ENCODE results near the gene PRDX2.
A peak's percentile ranks its signal among the peaks of the same experiment; 100 is the strongest.

PRDX2 gene

DNA sequence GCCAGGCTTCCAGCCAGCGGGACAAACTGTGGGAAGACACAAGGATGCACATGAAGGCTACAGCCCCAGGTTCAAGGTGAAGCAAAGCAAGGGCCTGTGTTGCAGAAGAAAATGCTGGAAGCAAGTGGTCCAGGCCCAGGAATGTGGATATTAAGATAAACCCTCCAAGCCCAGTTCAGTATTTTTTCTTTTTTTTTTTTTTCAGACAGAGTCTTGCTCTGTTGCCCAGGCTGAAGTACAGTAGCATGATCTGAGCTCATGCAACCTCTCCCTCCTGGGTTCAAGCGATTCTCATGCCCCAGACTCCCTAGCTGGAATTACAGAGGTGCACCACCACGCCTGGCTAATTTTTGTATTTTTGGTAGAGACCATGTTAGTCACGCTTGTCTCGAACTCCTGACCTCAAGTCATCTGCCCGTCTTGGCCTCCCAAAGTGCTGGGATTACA, 4.4 kb downstream of the PRDX2 start:
- DNase-seq (ENCODE audit: low read depth), result no peak
- Histone ChIP-seq H3K27me3 (replicated peaks; ENCODE audit: control insufficient read depth, insufficient read depth, low read length) (no peaks in the 10 kb centered on the region), H3K36me3 (ENCODE audit: control insufficient read depth, insufficient read depth, low read length, severe bottlenecking) (peaks cover 16% of the 10 kb centered on the region), H3K4me3 (ENCODE audit: low read length) (no peak overlapping the region), H3K9me3 (ENCODE audit: control insufficient read depth, low read length) (no peaks in the 10 kb centered on the region), H3K4me1 (ENCODE audit: control insufficient read depth, insufficient read depth, low read length) (peaks cover 28% of the 10 kb centered on the region), H3K9ac (ENCODE audit: low read length) (no peak overlapping the region)

DNA sequence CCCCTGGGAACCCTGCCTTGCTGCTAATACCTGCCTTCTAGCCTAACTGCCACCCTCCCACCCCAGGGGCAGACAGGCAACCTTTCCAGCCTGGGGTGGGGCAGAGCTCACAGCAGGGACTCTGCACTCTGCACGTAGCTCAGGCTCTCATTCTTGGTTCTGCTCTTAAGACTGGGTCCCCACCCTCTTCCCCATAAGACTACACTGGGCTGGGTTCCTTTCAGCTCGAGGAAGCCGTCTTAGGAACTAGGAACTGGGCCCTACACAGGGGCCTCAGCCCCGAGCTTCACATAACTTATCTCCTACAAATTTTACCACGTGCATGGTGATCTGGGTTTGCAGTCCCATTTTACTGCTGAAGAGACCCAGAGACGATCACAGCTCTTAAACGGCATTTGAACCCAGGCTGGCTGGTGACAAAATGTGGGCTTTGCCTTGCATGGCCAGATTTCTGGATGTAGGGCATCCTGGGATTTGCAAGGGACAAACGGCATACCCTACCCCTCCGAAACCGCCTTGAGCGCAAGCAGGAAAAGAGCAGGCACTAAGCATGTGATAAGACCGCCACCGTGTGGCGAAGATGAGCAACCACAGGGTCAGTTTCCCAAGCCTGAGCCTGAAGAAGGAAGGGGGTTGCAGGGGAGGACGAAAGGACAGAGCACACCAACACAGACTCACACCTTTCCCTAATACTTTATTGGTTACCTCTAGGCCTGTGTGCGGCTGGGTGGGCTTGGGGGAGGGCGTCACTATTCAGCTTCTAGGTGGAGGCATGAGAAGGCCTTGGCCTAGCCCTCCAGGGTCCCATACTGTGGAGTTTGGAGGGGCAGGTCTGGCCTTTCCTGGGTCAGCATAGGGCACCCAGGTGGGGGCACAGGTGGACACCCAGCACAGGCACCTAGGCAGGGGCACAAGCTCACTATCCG, 5.2 kb downstream of the PRDX2 start:
- H3K4me1 ChIP-seq (ENCODE audit: control insufficient read depth, insufficient read depth, low read length), result peaks cover 24% of the 10 kb centered on the region
- peak overlapping the region; percentile 52 for H3K9ac ChIP-seq (ENCODE audit: low read length)
- peaks cover 16% of the 10 kb centered on the region for H3K36me3 ChIP-seq (ENCODE audit: control insufficient read depth, insufficient read depth, low read length, severe bottlenecking)
- no peaks in the 10 kb centered on the region for H3K27me3 ChIP-seq (replicated peaks; ENCODE audit: control insufficient read depth, insufficient read depth, low read length)
- H3K4me3 ChIP-seq (ENCODE audit: low read length), result no peak overlapping the region
- H3K9me3 ChIP-seq (ENCODE audit: control insufficient read depth, low read length), result no peaks in the 10 kb centered on the region
- DNase-seq (ENCODE audit: low read depth), result peak; percentile 92

DNA sequence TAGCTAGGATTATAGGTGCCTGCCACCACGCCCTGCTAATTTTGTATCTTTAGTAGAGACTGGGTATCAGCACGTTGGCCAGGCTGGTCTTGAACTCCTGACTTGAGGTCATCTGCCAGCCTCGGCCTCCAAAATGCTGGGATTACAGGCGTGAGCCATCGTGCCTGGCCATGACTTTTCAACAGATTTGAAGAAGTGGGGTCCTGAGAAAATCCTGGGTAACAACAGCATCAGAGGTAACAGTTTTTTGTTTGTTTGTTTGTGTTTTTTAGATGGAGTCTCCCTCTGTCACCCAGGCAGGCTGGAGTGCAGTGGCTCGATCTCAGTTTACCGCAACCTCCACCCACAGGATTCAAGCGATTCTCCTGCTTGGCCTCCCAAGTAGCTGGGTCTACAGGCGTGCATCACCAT, 6.6 kb downstream of the PRDX2 start:
- H3K4me3 ChIP-seq (ENCODE audit: low read length), result no peak overlapping the region

DNA sequence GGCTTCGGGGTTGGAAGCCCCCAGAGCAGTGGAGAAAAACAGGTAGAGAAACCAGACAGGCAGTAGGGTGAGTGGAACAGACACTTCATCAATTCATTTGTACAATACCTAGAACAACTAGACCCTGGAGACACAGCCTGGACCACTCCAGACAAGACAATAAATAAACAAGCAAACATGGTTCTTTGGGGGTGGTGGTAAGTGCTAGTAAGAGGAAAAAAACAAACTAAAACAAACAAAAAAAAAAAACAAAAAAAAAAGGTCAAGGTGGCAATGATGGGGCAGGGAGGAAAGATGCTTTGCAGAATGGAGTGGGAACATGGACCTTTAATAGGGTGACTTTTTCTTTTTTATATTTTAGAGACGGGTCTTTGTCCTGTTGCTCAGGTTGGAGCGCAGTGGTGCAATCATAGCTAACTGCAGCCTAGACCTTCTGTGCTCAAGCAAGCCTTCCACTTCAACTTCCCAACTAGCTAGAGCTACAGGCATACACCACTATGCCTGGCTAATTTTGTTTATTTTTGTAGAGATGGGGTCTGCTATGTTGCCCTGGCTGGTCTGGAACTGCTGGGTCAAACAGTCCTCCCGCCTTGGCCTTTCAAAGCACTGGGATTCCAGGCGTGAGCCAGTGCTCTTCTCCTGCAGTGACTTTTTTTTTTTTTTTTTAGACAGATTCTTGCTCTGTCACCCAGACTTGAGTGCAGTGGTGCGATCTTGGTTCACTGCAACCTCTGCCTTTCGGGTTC, 7.2 kb downstream of the PRDX2 start:
- peaks cover 21% of the 10 kb centered on the region for H3K4me1 ChIP-seq (ENCODE audit: control insufficient read depth, insufficient read depth, low read length)
- no peak for DNase-seq (ENCODE audit: low read depth)
- H3K27me3 ChIP-seq (replicated peaks; ENCODE audit: control insufficient read depth, insufficient read depth, low read length), result no peaks in the 10 kb centered on the region
- peak overlapping the region; percentile 99 for H3K9ac ChIP-seq (ENCODE audit: low read length)
- no peaks in the 10 kb centered on the region for H3K9me3 ChIP-seq (ENCODE audit: control insufficient read depth, low read length)
- peaks cover 5% of the 10 kb centered on the region for H3K36me3 ChIP-seq (ENCODE audit: control insufficient read depth, insufficient read depth, low read length, severe bottlenecking)
- H3K4me3 ChIP-seq (ENCODE audit: low read length), result peak overlapping the region; percentile 99

More for the DNA sequence above, 6.6 kb downstream of the PRDX2 start:
- H3K9me3 ChIP-seq (ENCODE audit: control insufficient read depth, low read length), result no peaks in the 10 kb centered on the region
- peaks cover 22% of the 10 kb centered on the region for H3K4me1 ChIP-seq (ENCODE audit: control insufficient read depth, insufficient read depth, low read length)
- peaks cover 11% of the 10 kb centered on the region for H3K36me3 ChIP-seq (ENCODE audit: control insufficient read depth, insufficient read depth, low read length, severe bottlenecking)
- H3K9ac ChIP-seq (ENCODE audit: low read length), result peak overlapping the region; percentile 29
- no peak for DNase-seq (ENCODE audit: low read depth)
- no peaks in the 10 kb centered on the region for H3K27me3 ChIP-seq (replicated peaks; ENCODE audit: control insufficient read depth, insufficient read depth, low read length)

DNA sequence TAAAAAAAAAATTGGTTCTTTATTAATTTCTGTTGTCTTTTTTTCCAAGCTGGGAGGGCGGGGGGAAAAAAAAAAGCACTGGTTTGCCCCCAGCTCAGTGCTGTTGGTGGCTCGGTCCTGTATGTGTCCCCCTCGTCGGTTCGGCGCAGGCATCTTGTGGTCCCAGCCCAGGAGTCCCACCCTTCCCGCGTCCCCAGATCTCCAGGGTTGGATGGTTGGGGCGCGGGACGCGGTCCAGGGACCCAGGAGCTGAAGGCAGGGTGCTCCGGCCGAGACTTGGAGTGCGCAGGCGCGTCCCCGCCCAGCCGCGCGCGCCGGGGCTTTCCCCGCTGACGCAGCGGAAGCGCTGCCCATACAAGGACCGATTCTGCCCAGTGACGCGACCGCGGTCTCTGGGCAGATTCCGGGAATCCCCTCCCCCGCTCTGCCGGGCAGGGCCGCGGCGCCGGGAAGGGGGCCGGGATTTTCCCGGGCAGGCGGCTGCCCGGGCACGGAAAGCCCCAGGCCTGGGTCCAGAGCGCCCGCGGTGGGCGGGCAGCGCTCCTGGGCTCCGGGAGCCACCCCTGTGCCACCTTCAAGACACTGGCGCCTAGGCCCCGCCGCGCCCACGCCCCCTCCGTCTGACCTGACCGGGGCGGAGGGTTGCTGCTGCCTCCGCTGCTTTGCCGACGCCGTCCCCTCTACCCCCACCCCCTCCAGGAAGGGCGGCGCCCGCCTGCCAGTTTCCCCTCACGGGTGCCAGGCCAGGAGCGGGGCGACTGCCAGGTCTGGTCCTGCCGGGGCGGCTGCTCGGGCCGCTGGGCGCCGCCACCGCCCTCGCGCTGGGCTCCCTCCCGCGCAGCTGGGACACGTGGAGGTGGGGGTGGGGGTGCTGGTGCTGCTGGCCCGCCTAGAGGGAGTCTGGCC, 8.1 kb downstream of the PRDX2 start:
- H3K4me1 ChIP-seq (ENCODE audit: control insufficient read depth, insufficient read depth, low read length), result peaks cover 29% of the 10 kb centered on the region
- peak overlapping the region; percentile 99 for H3K9ac ChIP-seq (ENCODE audit: low read length)
- no peaks in the 10 kb centered on the region for H3K9me3 ChIP-seq (ENCODE audit: control insufficient read depth, low read length)
- peak; percentile 97 for DNase-seq (ENCODE audit: low read depth)
- peak overlapping the region; percentile 99 for H3K4me3 ChIP-seq (ENCODE audit: low read length)
- H3K27me3 ChIP-seq (replicated peaks; ENCODE audit: control insufficient read depth, insufficient read depth, low read length), result no peaks in the 10 kb centered on the region
- H3K36me3 ChIP-seq (ENCODE audit: control insufficient read depth, insufficient read depth, low read length, severe bottlenecking), result peaks cover under 1% of the 10 kb centered on the region

DNA sequence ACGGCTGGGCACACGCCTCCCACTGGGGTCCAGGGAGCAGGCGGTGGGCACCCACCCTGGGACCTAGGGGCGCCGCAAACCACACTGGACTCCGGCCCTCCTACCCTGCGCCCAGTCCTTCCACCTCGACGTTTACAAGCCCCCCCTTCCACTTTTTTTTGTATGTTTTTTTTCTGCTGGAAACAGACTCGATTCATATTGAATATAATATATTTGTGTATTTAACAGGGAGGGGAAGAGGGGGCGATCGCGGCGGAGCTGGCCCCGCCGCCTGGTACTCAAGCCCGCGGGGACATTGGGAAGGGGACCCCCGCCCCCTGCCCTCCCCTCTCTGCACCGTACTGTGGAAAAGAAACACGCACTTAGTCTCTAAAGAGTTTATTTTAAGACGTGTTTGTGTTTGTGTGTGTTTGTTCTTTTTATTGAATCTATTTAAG, 8.7 kb downstream of the PRDX2 start:
- no peak for DNase-seq (ENCODE audit: low read depth)

DNA sequence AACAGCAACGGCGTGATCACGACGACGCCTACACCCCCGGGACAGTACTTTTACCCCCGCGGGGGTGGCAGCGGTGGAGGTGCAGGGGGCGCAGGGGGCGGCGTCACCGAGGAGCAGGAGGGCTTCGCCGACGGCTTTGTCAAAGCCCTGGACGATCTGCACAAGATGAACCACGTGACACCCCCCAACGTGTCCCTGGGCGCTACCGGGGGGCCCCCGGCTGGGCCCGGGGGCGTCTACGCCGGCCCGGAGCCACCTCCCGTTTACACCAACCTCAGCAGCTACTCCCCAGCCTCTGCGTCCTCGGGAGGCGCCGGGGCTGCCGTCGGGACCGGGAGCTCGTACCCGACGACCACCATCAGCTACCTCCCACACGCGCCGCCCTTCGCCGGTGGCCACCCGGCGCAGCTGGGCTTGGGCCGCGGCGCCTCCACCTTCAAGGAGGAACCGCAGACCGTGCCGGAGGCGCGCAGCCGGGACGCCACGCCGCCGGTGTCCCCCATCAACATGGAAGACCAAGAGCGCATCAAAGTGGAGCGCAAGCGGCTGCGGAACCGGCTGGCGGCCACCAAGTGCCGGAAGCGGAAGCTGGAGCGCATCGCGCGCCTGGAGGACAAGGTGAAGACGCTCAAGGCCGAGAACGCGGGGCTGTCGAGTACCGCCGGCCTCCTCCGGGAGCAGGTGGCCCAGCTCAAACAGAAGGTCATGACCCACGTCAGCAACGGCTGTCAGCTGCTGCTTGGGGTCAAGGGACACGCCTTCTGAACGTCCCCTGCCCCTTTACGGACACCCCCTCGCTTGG, 9.3 kb downstream of the PRDX2 start:
- DNase-seq (ENCODE audit: low read depth), result peak; percentile 66
- Histone ChIP-seq H3K4me3 (ENCODE audit: low read length) (peak overlapping the region; percentile 99), H3K9me3 (ENCODE audit: control insufficient read depth, low read length) (no peaks in the 10 kb centered on the region), H3K4me1 (ENCODE audit: control insufficient read depth, insufficient read depth, low read length) (peaks cover 41% of the 10 kb centered on the region), H3K9ac (ENCODE audit: low read length) (peak overlapping the region; percentile 99), H3K36me3 (ENCODE audit: control insufficient read depth, insufficient read depth, low read length, severe bottlenecking) (no peaks in the 10 kb centered on the region), H3K27me3 (replicated peaks; ENCODE audit: control insufficient read depth, insufficient read depth, low read length) (no peaks in the 10 kb centered on the region)

More for the DNA sequence above, 8.7 kb downstream of the PRDX2 start:
- Histone ChIP-seq H3K9ac (ENCODE audit: low read length) (peak overlapping the region; percentile 99), H3K4me1 (ENCODE audit: control insufficient read depth, insufficient read depth, low read length) (peaks cover 36% of the 10 kb centered on the region), H3K4me3 (ENCODE audit: low read length) (peak overlapping the region; percentile 99), H3K27me3 (replicated peaks; ENCODE audit: control insufficient read depth, insufficient read depth, low read length) (no peaks in the 10 kb centered on the region), H3K9me3 (ENCODE audit: control insufficient read depth, low read length) (no peaks in the 10 kb centered on the region), H3K36me3 (ENCODE audit: control insufficient read depth, insufficient read depth, low read length, severe bottlenecking) (no peaks in the 10 kb centered on the region)

DNA sequence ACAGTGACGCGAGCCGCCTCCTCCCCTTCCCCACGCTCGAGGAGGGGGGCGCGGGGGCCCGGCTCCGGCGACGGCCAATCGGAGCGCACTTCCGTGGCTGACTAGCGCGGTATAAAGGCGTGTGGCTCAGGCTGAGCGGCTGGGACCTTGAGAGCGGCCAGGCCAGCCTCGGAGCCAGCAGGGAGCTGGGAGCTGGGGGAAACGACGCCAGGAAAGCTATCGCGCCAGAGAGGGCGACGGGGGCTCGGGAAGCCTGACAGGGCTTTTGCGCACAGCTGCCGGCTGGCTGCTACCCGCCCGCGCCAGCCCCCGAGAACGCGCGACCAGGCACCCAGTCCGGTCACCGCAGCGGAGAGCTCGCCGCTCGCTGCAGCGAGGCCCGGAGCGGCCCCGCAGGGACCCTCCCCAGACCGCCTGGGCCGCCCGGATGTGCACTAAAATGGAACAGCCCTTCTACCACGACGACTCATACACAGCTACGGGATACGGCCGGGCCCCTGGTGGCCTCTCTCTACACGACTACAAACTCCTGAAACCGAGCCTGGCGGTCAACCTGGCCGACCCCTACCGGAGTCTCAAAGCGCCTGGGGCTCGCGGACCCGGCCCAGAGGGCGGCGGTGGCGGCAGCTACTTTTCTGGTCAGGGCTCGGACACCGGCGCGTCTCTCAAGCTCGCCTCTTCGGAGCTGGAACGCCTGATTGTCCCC, 10.1 kb downstream of the PRDX2 start, which contains the start of gene JUNB:
JUNB (plus strand) TSS at position 142 of the 706 bp plus-strand sequence; CDS start at position 428, 286 bp downstream.
- Histone ChIP-seq H3K9me3 (ENCODE audit: control insufficient read depth, low read length) (no peaks in the 10 kb centered on the region), H3K4me3 (ENCODE audit: low read length) (peak within 1 kb of the TSS; percentile 99), H3K27me3 (replicated peaks; ENCODE audit: control insufficient read depth, insufficient read depth, low read length) (no peaks in the 10 kb centered on the region), H3K36me3 (ENCODE audit: control insufficient read depth, insufficient read depth, low read length, severe bottlenecking) (no peaks in the 10 kb centered on the region), H3K4me1 (ENCODE audit: control insufficient read depth, insufficient read depth, low read length) (peaks cover 48% of the 10 kb centered on the region), H3K9ac (ENCODE audit: low read length) (peak within 1 kb of the TSS; percentile 99)
- peak; percentile 98 for DNase-seq (ENCODE audit: low read depth)

DNA sequence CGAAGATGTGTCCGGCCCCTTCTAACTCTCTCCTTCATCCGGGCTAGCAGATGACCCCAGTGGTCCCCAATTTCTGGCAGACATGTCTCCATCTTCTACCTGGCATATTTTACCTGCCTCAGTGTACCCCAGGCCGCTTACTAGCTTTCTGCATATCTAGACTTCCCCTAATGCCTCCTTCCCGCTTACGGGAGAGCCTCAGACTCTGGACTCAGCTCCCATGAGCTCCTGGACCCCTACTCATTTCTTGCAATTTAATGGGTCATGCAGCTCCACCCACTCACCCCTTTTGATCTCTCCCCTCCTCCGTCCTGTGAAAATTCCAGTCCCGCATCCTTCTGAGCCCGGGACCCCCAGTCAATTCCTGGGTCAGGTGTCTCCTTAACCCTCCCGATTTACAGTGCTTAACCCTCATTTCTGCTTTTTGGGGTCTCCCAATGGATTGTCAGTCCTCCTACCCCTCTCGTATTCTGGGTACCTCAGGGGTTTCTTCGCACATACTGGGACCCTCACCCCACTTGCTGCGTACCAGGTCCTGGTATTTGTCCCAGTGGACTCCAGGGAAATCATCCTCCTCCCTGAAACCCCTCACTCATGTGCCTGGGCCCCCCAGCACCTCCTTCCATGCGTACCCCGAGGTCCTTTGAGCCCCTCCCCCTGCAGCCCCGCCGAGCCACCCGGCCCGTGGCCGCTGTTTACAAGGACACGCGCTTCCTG, 10.8 kb downstream of the PRDX2 start:
- DNase-seq (ENCODE audit: low read depth), result peak; percentile 52
- H3K9me3 ChIP-seq (ENCODE audit: control insufficient read depth, low read length), result no peaks in the 10 kb centered on the region

More for the DNA sequence above, 10.8 kb downstream of the PRDX2 start:
- peak overlapping the region; percentile 99 for H3K4me3 ChIP-seq (ENCODE audit: low read length)
- H3K27me3 ChIP-seq (replicated peaks; ENCODE audit: control insufficient read depth, insufficient read depth, low read length), result no peaks in the 10 kb centered on the region
- H3K4me1 ChIP-seq (ENCODE audit: control insufficient read depth, insufficient read depth, low read length), result peaks cover 47% of the 10 kb centered on the region
- peak overlapping the region; percentile 99 for H3K9ac ChIP-seq (ENCODE audit: low read length)
- no peaks in the 10 kb centered on the region for H3K36me3 ChIP-seq (ENCODE audit: control insufficient read depth, insufficient read depth, low read length, severe bottlenecking)
